Measurements from ENCODE around the gene FOXD3.

FOXD3 gene

DNA sequence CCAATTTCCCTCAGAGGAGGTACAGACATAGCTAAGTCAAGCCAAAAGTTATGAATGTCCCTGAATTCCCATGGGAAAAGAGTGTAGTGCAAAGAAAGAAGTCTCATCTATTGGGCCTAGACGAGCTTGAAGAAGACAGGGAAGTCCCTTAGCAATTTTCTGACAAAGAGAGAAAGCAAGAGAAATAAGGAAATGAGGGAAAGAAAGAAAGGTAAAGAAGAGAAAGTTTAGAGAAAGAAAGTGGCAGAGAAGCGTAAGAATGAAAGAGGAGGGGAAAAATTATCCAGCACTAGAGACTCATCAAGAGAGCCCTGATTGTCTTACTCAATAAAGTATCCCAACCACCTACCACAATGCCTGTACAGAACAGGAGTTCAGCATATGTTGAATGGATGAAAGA lies 40.6 kb upstream of the FOXD3 start:
- TF ChIP-seq, protein P1, sequence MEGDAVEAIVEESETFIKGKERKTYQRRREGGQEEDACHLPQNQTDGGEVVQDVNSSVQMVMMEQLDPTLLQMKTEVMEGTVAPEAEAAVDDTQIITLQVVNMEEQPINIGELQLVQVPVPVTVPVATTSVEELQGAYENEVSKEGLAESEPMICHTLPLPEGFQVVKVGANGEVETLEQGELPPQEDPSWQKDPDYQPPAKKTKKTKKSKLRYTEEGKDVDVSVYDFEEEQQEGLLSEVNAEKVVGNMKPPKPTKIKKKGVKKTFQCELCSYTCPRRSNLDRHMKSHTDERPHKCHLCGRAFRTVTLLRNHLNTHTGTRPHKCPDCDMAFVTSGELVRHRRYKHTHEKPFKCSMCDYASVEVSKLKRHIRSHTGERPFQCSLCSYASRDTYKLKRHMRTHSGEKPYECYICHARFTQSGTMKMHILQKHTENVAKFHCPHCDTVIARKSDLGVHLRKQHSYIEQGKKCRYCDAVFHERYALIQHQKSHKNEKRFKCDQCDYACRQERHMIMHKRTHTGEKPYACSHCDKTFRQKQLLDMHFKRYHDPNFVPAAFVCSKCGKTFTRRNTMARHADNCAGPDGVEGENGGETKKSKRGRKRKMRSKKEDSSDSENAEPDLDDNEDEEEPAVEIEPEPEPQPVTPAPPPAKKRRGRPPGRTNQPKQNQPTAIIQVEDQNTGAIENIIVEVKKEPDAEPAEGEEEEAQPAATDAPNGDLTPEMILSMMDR (conservative IDR thresholded peaks at IDR 0.05; ENCODE audit: control insufficient read depth, insufficient read depth, low read depth, low read length) = no peak
- DNase-seq (ENCODE audit: low read depth) = no peak
- no peak overlapping the region for H3K4me3 ChIP-seq (ENCODE audit: control insufficient read depth, low read depth, low read length)

DNA sequence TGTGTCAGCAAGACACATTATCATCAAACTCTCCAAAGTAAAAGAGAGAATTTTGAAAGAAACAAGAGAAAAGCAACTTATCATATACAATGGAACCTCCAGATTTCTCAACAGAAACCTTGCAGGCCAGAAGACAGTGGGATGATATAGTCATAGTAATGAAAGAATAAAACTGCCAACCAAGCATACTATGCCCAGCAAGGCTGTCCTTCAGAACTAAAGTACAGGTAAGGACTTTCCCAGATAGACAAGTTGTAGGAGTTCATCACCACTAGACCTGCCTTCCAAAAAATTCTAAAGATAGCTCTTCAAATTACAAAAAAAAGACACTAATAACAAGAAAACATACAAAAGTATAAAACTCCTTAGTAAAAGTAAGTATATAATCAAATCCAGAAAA lies 33.2 kb upstream of the FOXD3 start:
- no peak overlapping the region for H3K4me3 ChIP-seq (ENCODE audit: control insufficient read depth, low read depth, low read length)
- TF ChIP-seq, protein P1 (conservative IDR thresholded peaks at IDR 0.05; ENCODE audit: control insufficient read depth, insufficient read depth, low read depth, low read length) = no peak
- no peak for DNase-seq (ENCODE audit: low read depth)

GRCh38 chr1:63294803-63295594 lies 27.4 kb upstream of the FOXD3 start:
- DNase-seq (ENCODE audit: low read depth) = no peak
- H3K4me3 ChIP-seq (ENCODE audit: control insufficient read depth, low read depth, low read length) = no peak overlapping the region
- TF ChIP-seq, protein P1 (conservative IDR thresholded peaks at IDR 0.05; ENCODE audit: control insufficient read depth, insufficient read depth, low read depth, low read length) = no peak

DNA sequence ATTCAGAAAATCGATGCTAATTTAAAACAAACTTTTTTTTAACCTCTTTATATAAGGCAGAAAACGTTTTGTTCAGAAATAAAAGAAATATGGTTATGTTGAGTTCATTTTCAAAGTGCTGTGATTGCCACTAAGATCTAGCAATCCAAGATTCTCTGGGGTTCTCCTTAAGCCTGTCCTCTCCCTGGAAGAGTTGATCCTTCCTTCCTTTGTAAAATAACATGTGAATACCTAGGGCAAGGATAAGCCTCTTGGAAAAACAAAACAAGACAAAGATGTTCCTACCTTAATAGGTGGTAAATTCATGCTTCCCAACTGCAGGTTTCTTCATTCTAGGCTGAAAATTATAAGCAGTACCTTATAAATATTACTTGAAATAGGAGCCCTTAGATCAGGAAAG lies 18.0 kb upstream of the FOXD3 start:
- H3K4me3 ChIP-seq (ENCODE audit: control insufficient read depth, low read depth, low read length) = no peak overlapping the region
- no peak for DNase-seq (ENCODE audit: low read depth)
- TF ChIP-seq, protein P1 (conservative IDR thresholded peaks at IDR 0.05; ENCODE audit: control insufficient read depth, insufficient read depth, low read depth, low read length) = no peak

GRCh38 chr1:63305043-63305442 lies 17.3 kb upstream of the FOXD3 start:
- no peak for DNase-seq (ENCODE audit: low read depth)
- TF ChIP-seq, protein P1 (conservative IDR thresholded peaks at IDR 0.05; ENCODE audit: control insufficient read depth, insufficient read depth, low read depth, low read length) = no peak
- H3K4me3 ChIP-seq (ENCODE audit: control insufficient read depth, low read depth, low read length) = no peak overlapping the region

DNA sequence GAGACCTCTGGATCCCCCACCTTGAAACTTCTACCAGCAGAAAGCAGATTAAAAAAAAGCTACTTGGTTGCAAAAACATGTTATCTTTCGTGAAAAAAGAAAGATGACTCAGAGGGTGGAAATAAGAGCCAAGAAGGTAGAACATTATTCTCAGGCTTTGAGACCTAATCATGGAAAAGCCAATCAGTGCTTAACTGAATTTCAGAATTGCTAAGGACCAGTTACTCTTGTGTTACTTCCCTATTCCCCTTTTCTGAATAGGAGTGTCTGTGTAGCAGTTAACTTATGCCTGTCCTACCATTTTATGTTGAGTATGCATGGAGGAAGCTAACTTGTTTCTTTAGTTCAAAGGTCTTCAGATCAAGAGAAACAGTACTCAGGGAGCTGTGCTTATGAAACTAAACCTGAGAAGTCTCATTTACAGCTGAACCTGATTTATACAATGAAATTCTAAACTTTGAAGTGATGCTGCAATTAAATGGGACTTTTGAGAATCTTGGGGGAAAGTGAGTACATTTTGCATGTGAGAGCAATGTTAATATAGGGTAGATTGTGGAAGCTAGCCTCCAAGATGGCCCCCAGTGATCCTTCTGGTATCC lies 15.1 kb upstream of the FOXD3 start:
- TF ChIP-seq, protein P1 (conservative IDR thresholded peaks at IDR 0.05; ENCODE audit: control insufficient read depth, insufficient read depth, low read depth, low read length) = no peak
- no peak overlapping the region for H3K4me3 ChIP-seq (ENCODE audit: control insufficient read depth, low read depth, low read length)
- DNase-seq (ENCODE audit: low read depth) = no peak
